GM12892 (cell line): ENCODE data around the gene CIITA.

Source experiments
- POLR2A ChIP-seq: IDR thresholded peaks from 2 replicates; pipeline ENCODE4 v1.6.1; 2011; ENCODE audit warnings: low read depth, low read length, control low read depth
- POLR2AphosphoS5 ChIP-seq: IDR thresholded peaks from 2 replicates; pipeline ENCODE4 v1.6.1; 2011; ENCODE audit warnings: low read depth, low read length, control low read depth

GRCh38 chr16:10883004-10883403 lies 6.0 kb downstream of the CIITA start:
- TF ChIP-seq POLR2A (no peak; the same call in 1 of the 2 replicates), POLR2AphosphoS5 (no peak; the same call in 1 of the 2 replicates)
